H9 (cell line): ENCODE results near the gene PDYN. TPM values are rescaled to one million over a fixed set of nuclear protein-coding genes. Genes with fewer than 3 reads are reported as not detected.

Source experiments
- DNase-seq: peaks from one replicate; pipeline ENCODE4 v3.0.0-alpha.2; 2017
- H2AFZ ChIP-seq: one replicate; pipeline ENCODE4 v1.6.1; 2013; ENCODE audit warnings: mild to moderate bottlenecking, low read length, control low read depth, moderate library complexity
- H2AK5ac ChIP-seq: 2 replicates; pipeline ENCODE4 v1.6.1; 2013; ENCODE audit warnings: low read length, control low read depth, mixed read lengths; ENCODE audit not compliant: insufficient read length
- H2BK120ac ChIP-seq: one replicate; pipeline ENCODE4 v1.6.1; 2013; ENCODE audit warnings: low read depth, mild to moderate bottlenecking, low read length, control low read depth, inconsistent platforms; ENCODE audit not compliant: poor library complexity, severe bottlenecking
- H2BK12ac ChIP-seq: 2 replicates; pipeline ENCODE4 v1.6.1; 2013; ENCODE audit warnings: low read length, control low read depth, mixed read lengths, low read depth; ENCODE audit not compliant: insufficient read length
- H2BK15ac ChIP-seq: 2 replicates; pipeline ENCODE4 v1.6.1; 2013; ENCODE audit warnings: low read depth, low read length, control low read depth
- H2BK20ac ChIP-seq: one replicate; pipeline ENCODE4 v1.6.1; 2013; ENCODE audit warnings: low read depth, mild to moderate bottlenecking, low read length, control low read depth, inconsistent platforms; ENCODE audit not compliant: poor library complexity, severe bottlenecking
- H2BK5ac ChIP-seq: 2 replicates; pipeline ENCODE4 v1.6.1; 2013; ENCODE audit warnings: low read length, control low read depth, mixed read lengths; ENCODE audit not compliant: insufficient read length
- H3K14ac ChIP-seq: 2 replicates; pipeline ENCODE4 v1.6.1; 2013; ENCODE audit warnings: low read length, control low read depth; ENCODE audit not compliant: insufficient read depth
- H3K18ac ChIP-seq: 2 replicates; pipeline ENCODE4 v1.6.1; 2013; ENCODE audit warnings: low read depth, mild to moderate bottlenecking, mixed read lengths, low read length, control low read depth; ENCODE audit not compliant: insufficient read length
- H3K23ac ChIP-seq: 2 replicates; pipeline ENCODE4 v1.6.1; 2013; ENCODE audit warnings: low read length, control low read depth, mixed read lengths, low read depth; ENCODE audit not compliant: insufficient read length
- H3K23me2 ChIP-seq: 2 replicates; pipeline ENCODE4 v1.6.1; 2013; ENCODE audit warnings: low read depth, mild to moderate bottlenecking, mixed read lengths, low read length, control low read depth; ENCODE audit not compliant: insufficient read length, poor library complexity, severe bottlenecking
- H3K27ac ChIP-seq: 2 replicates; pipeline ENCODE4 v1.5.1; 2013; ENCODE audit warnings: low read length, control low read depth, mixed read lengths, low read depth; ENCODE audit not compliant: insufficient read length
- H3K27me3 ChIP-seq: 2 replicates; pipeline ENCODE4 v1.6.1; 2013; ENCODE audit warnings: low read length, control low read depth, inconsistent platforms; ENCODE audit not compliant: insufficient read depth
- H3K4ac ChIP-seq: 2 replicates; pipeline ENCODE4 v1.6.1; 2013; ENCODE audit warnings: low read depth, mild to moderate bottlenecking, control low read depth, inconsistent platforms, low read length, moderate library complexity
- H3K4me1 ChIP-seq: 2 replicates; pipeline ENCODE4 v1.6.1; 2013; ENCODE audit warnings: low read length, control low read depth, inconsistent platforms; ENCODE audit not compliant: insufficient read depth
- H3K4me2 ChIP-seq: 2 replicates; pipeline ENCODE4 v1.6.1; 2013; ENCODE audit warnings: low read length, control low read depth, mixed read lengths; ENCODE audit not compliant: insufficient read length, insufficient read depth
- H3K56ac ChIP-seq: 2 replicates; pipeline ENCODE4 v1.6.1; 2013; ENCODE audit warnings: low read depth, mild to moderate bottlenecking, mixed read lengths, low read length, control low read depth; ENCODE audit not compliant: insufficient read length
- H3K79me1 ChIP-seq: 2 replicates; pipeline ENCODE4 v1.6.1; 2013; ENCODE audit warnings: low read depth, mild to moderate bottlenecking, moderate library complexity, low read length, control low read depth, inconsistent platforms; ENCODE audit not compliant: insufficient read depth, poor library complexity, severe bottlenecking
- H3K79me2 ChIP-seq: 2 replicates; pipeline ENCODE4 v1.6.1; 2013; ENCODE audit warnings: low read length, control low read depth, inconsistent platforms; ENCODE audit not compliant: insufficient read depth
- H3K9ac ChIP-seq: 2 replicates; pipeline ENCODE4 v1.6.1; 2013; ENCODE audit warnings: low read length, control low read depth, mixed read lengths; ENCODE audit not compliant: insufficient read length; ENCODE audit errors: extremely low read depth
- H3K9me3 ChIP-seq: one replicate; pipeline ENCODE4 v1.6.1; 2013; ENCODE audit warnings: low read depth, low read length, inconsistent platforms; ENCODE audit not compliant: control insufficient read depth
- H3T11ph ChIP-seq: one replicate; pipeline ENCODE4 v1.6.1; 2013; ENCODE audit warnings: mild to moderate bottlenecking, low read length, control low read depth, inconsistent platforms
- H4K20me1 ChIP-seq: one replicate; pipeline ENCODE4 v1.6.1; 2013; ENCODE audit not compliant: control insufficient read depth, insufficient read length, insufficient read depth
- H4K5ac ChIP-seq: 2 replicates; pipeline ENCODE4 v1.6.1; 2013; ENCODE audit warnings: low read depth, mild to moderate bottlenecking, mixed read lengths, low read length, control low read depth; ENCODE audit not compliant: insufficient read length
- H4K8ac ChIP-seq: replicated peaks from 2 replicates; pipeline ENCODE4 v1.6.1; 2013; ENCODE audit warnings: low read length, control low read depth, mixed read lengths, low read depth; ENCODE audit not compliant: insufficient read length
- H4K91ac ChIP-seq: 2 replicates; pipeline ENCODE4 v1.6.1; 2013; ENCODE audit warnings: low read depth, mild to moderate bottlenecking, moderate library complexity, mixed read lengths, low read length, control low read depth; ENCODE audit not compliant: insufficient read length
- H3K27ac Mint-ChIP-seq, 3 experiments: 2 replicates in 2 of 3; 3 replicates in 1 of 3; pipeline ENCODE4 v1.8.0; 2020 to 2021; ENCODE audit warnings: mixed read lengths in 3 of 3, mild to moderate bottlenecking in 1 of 3, moderate library complexity in 1 of 3
- H3K27me3 Mint-ChIP-seq: 2 replicates; pipeline ENCODE4 v1.8.0; 2021; ENCODE audit warnings: low read depth, mild to moderate bottlenecking, moderate library complexity, mixed read lengths
- H3K36me3 Mint-ChIP-seq, 3 experiments: 2 replicates in 2 of 3; 3 replicates in 1 of 3; pipeline ENCODE4 v1.8.0; 2020 to 2021; ENCODE audit warnings: low read depth in 3 of 3, mixed read lengths in 3 of 3; ENCODE audit not compliant: insufficient read depth in 1 of 3
- H3K4me1 Mint-ChIP-seq, 2 experiments: 2 replicates each; pipeline ENCODE4 v1.8.0; 2020; ENCODE audit warnings: mixed read lengths in 2 of 2
- H3K4me3 Mint-ChIP-seq, 2 experiments: 2 replicates in 1 of 2; 3 replicates in 1 of 2; pipeline ENCODE4 v1.8.0; 2020 to 2021; ENCODE audit warnings: mild to moderate bottlenecking in 2 of 2, mixed read lengths in 2 of 2, moderate library complexity in 1 of 2
- H3K9me3 Mint-ChIP-seq, 2 experiments: 2 replicates in 1 of 2; 3 replicates in 1 of 2; pipeline ENCODE4 v1.8.0; 2020; ENCODE audit warnings: mild to moderate bottlenecking in 2 of 2, mixed read lengths in 2 of 2, moderate library complexity in 1 of 2
- CTCF ChIP-seq: fragments of 200-600 bp; sonication (generic); conservative IDR thresholded peaks from 3 replicates; pipeline ENCODE4 v1.8.0; 2021; ENCODE audit warnings: antibody characterized with exemption, mild to moderate bottlenecking
- WGBS: extraction: QIAGEN DNeasy Blood & Tissue Kit; methylation state at CpG from one replicate; pipeline ENCODE4 v1.1.7; 2013; ENCODE audit warnings: missing lambda C conversion rate, low lambda C conversion rate, mixed read lengths; ENCODE audit not compliant: insufficient read length; ENCODE audit errors: extremely low coverage; 5-methylcytosine and 5-hydroxymethylcytosine counted together
- total RNA-seq: library from RNA; stranded (reverse); gene quantifications from 2 replicates; pipeline ENCODE4 v1.2.1, GENCODE V29; 2021

PDYN gene
- total RNA-seq, 1 experiment from 2014 or later: 0.63 TPM

- DNase-seq: no peak
- Histone ChIP-seq H2AFZ (no peak overlapping the region), H3K4ac (no peak overlapping the region), H4K91ac (no peak overlapping the region), H2BK5ac (no peak overlapping the region), H4K5ac (no peak overlapping the region), H3K14ac (no peak overlapping the region), H3K27me3 (no peaks in the 10 kb centered on the region; the same call in 1 of the 2 replicates), H3K18ac (no peak overlapping the region), H3K9me3 (no peaks in the 10 kb centered on the region), H3K23me2 (peaks cover 8% of the 10 kb centered on the region), H2AK5ac (no peak overlapping the region), H4K20me1 (no peaks in the 10 kb centered on the region), H3K27ac (no peak overlapping the region), H2BK15ac (no peak overlapping the region), H2BK120ac (no peak overlapping the region), H3K79me1 (no peaks in the 10 kb centered on the region), H3K4me1 (no peaks in the 10 kb centered on the region), H2BK20ac (no peak overlapping the region), H3T11ph (no peak overlapping the region), H4K8ac (no peak overlapping the region), H3K4me2 (no peak overlapping the region), H3K9ac (no peak overlapping the region), H3K23ac (no peak overlapping the region), H3K79me2 (no peaks in the 10 kb centered on the region), H2BK12ac (no peak overlapping the region), H3K56ac (no peak overlapping the region)
- Mint-ChIP-seq H3K27me3 (peaks cover 49% of the 10 kb centered on the region), H3K4me3 (no peak overlapping the region), H3K4me1 (peaks cover 13 to 25% of the 10 kb centered on the region in 2 experiments), H3K27ac (no peak overlapping the region), H3K36me3 (peaks cover 0 to 8% (median 2%) of the 10 kb centered on the region in 3 experiments; a peak in 3 of 7 replicates), H3K9me3 (no peaks in the 10 kb centered on the region; a peak in 2 of 5 replicates)
- no CpG with 5 or more reads among the region's 13 CpGs for WGBS
- no peak for TF ChIP-seq CTCF
Observed at GRCh38 chr20:1942486-1943274, 51.2 kb downstream of the PDYN start.
